HG03439 (cell line): ENCODE data around the gene FOXO6.

Experiments
- ATAC-seq: cut with Tn5 transposase; IDR thresholded peaks from one replicate; pipeline ENCODE4 v1.9.1; 2021; ENCODE audit warnings: mild to moderate bottlenecking, moderate library complexity; ENCODE audit not compliant: unreplicated experiment

The FOXO6 gene

GRCh38 chr1:41397020-41397419 lies 35.8 kb downstream of the FOXO6 start:
- no peak for ATAC-seq

GRCh38 chr1:41397753-41398330 lies 36.6 kb downstream of the FOXO6 start:
- no peak for ATAC-seq

GRCh38 chr1:41399145-41399795 lies 38.0 kb downstream of the FOXO6 start:
- ATAC-seq, result no peak

GRCh38 chr1:41400225-41400624 lies 39.0 kb downstream of the FOXO6 start:
- ATAC-seq, result no peak

GRCh38 chr1:41401899-41402298 lies 40.7 kb downstream of the FOXO6 start:
- no peak for ATAC-seq

GRCh38 chr1:41404308-41404761 lies 43.1 kb downstream of the FOXO6 start:
- ATAC-seq, result no peak

GRCh38 chr1:41407664-41408252 lies 46.5 kb downstream of the FOXO6 start:
- ATAC-seq, result no peak

GRCh38 chr1:41408691-41409090 lies 47.5 kb downstream of the FOXO6 start:
- no peak for ATAC-seq

- ATAC-seq, result no peak
These were observed 48.6 kb downstream of the FOXO6 start for GRCh38 chr1:41409825-41410224.

GRCh38 chr1:41410462-41410861 lies 49.2 kb downstream of the FOXO6 start:
- no peak for ATAC-seq

- no peak for ATAC-seq
These were observed 50.0 kb downstream of the FOXO6 start for GRCh38 chr1:41411229-41411628.

- ATAC-seq, result no peak
These were observed 51.5 kb downstream of the FOXO6 start for GRCh38 chr1:41412748-41413147.

GRCh38 chr1:41413748-41414281 lies 52.6 kb downstream of the FOXO6 start:
- no peak for ATAC-seq

GRCh38 chr1:41414296-41414695 lies 53.1 kb downstream of the FOXO6 start:
- no peak for ATAC-seq

GRCh38 chr1:41414716-41415306 lies 53.6 kb downstream of the FOXO6 start:
- ATAC-seq, result no peak

- no peak for ATAC-seq
These were observed 54.8 kb downstream of the FOXO6 start for GRCh38 chr1:41416081-41416480.

GRCh38 chr1:41416552-41417334 lies 55.5 kb downstream of the FOXO6 start:
- ATAC-seq, result no peak

GRCh38 chr1:41417335-41417682 lies 56.1 kb downstream of the FOXO6 start:
- no peak for ATAC-seq

- ATAC-seq, result no peak
These were observed 56.5 kb downstream of the FOXO6 start for GRCh38 chr1:41417746-41418145.

- no peak for ATAC-seq
These were observed 57.8 kb downstream of the FOXO6 start for GRCh38 chr1:41418857-41419583.
